ENCODE data around the gene BET1.

The BET1 gene, protein sequence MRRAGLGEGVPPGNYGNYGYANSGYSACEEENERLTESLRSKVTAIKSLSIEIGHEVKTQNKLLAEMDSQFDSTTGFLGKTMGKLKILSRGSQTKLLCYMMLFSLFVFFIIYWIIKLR

DNA sequence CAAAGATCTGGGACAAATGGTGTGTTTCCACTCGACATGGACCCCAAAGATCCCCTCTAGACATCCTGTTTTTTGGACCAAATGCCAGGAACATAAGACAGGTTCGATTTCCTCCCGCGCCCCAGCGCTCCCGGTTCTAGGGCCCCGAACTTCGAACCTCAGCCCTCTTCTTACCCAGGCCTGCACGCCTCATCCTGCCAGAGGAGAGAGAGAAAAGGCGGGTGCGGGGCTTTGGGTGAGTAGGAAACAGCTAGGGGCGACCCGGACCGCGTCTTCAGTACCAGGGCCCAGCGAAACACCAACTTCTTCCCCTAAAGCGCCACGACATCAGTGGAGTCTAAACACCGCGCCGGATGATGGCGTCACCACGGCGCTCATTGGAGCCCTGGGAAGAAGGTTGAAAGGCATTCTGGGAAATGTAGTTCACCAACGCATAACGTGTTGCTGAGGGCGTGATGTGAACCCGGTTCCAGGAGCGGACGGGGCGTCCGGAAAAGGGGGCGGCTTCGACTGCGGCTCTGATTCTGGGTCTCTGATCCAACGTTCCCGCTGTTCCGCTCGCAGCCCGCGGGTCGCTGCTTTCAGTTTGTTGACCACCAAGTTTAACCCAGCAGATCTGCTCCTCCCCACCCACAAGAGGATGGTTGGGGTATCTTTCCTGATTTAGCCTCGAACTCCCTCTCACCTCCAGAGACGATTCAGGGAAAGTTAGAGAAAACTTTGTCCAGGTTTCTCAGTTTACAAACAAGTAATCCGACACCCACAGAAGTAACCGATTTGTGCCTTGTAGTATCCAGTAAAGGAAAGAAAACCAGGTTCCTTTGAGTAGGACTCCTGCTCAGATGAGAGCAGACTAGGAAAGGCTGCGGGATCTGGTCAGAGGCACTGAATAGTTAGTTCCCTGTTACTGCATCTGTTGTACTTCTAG is at the start of gene BET1:
Gene BET1 (minus strand): TSS at position 332 of the 928 bp plus-strand sequence. CDS start 139 bp downstream, at position 193.
- H3K4me1 ChIP-seq (ENCODE audit: control insufficient read depth in 5 of 5, insufficient read depth in 5 of 5, low read length in 5 of 5), result peaks cover 2 to 28% (median 22%) of the 10 kb centered on the region in 5 donors
- H3K9me3 ChIP-seq (ENCODE audit: control insufficient read depth in 5 of 5, low read length in 5 of 5), result no peaks in the 10 kb centered on the region
- peak within 1 kb of the TSS; percentile 70 to 99 (median 95) for H3K4me3 ChIP-seq (ENCODE audit: low read depth in 1 of 5, low read length in 5 of 5)
- H3K27ac ChIP-seq (ENCODE audit: low read depth, low read length), result peak within 1 kb of the TSS; percentile 96
- H3K36me3 ChIP-seq (ENCODE audit: control insufficient read depth in 5 of 5, insufficient read depth in 5 of 5, low read length in 5 of 5), result peaks cover 0 to 5% (median 0%) of the 10 kb centered on the region in 5 donors
- H3K9ac ChIP-seq (ENCODE audit: low read length in 5 of 5), result peak within 1 kb of the TSS; percentile 94 to 100 (median 98)
- H3K27me3 ChIP-seq (ENCODE audit: control insufficient read depth in 5 of 5, insufficient read depth in 4 of 5, low read length in 5 of 5), result no peaks in the 10 kb centered on the region

DNA sequence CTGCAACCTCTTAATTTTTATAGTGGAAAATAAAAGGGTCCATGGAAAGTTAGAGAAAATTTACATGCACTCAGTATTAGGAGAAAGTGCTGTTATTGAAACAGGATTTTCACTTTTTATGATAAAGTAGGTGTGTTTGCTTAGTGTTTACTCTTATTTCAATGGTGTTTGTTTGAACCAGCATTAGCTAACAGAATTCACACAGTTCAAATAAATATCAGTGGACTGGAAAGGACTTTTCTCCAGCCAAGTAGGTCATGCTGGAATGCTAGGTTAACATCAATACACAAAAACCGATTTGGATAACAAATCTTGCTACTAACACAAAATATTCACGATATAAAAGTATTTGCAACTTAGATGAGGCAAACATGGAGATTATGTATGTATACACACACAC is 49.4 kb upstream of the BET1 start:
- Histone ChIP-seq H3K27me3 (ENCODE audit: control insufficient read depth in 5 of 5, insufficient read depth in 4 of 5, low read length in 5 of 5) (no peaks in the 10 kb centered on the region), H3K4me1 (ENCODE audit: control insufficient read depth in 5 of 5, insufficient read depth in 5 of 5, low read length in 5 of 5) (peaks cover 0 to 6% (median 0%) of the 10 kb centered on the region in 5 donors), H3K27ac (ENCODE audit: low read depth, low read length) (no peak overlapping the region), H3K9me3 (ENCODE audit: control insufficient read depth in 5 of 5, low read length in 5 of 5) (peaks cover 0 to 3% (median 0%) of the 10 kb centered on the region in 5 donors), H3K4me3 (ENCODE audit: low read depth in 1 of 5, low read length in 5 of 5) (no peak overlapping the region), H3K9ac (ENCODE audit: low read length in 5 of 5) (no peak overlapping the region), H3K36me3 (ENCODE audit: control insufficient read depth in 5 of 5, insufficient read depth in 5 of 5, low read length in 5 of 5) (no peaks in the 10 kb centered on the region)

DNA sequence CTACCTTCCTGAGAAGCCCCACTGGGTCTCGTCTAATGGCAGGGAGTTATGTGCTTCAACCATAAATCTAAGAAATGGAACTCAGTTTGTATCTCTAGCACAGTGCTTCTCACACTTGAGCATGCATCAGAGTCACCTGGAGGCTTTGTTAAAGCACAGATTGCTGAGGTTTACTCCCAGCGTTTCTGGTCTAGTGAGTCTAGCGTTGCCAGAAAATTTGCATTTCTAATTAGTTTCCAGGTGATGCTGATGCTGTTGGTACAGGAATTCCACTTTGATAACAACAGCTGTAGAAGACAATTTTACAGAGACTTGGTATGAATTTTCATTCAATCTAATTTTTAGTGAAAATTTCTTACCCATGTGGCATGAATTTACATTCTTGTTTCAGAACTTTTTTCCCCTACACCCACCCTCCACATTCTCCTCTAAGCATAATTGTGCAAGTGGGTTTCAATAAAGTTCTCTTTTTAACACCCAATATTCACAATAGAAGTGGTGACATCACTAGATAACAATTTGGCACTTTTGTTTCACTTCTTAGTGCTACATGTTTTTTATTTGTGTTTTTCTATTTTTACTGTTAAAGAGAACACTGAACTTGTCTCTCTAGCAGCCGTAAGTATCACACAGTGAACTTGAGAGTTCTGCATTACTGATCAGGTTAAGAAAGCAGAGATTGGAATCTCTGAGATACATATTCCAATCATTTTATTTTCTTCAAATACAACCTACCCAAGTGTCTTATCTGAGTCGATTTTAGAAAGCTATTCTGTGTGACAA is 48.4 kb upstream of the BET1 start:
- Histone ChIP-seq H3K27ac (ENCODE audit: low read depth, low read length) (no peak overlapping the region), H3K9ac (ENCODE audit: low read length in 5 of 5) (no peak overlapping the region), H3K27me3 (ENCODE audit: control insufficient read depth in 5 of 5, insufficient read depth in 4 of 5, low read length in 5 of 5) (no peaks in the 10 kb centered on the region), H3K4me3 (ENCODE audit: low read depth in 1 of 5, low read length in 5 of 5) (no peak overlapping the region), H3K4me1 (ENCODE audit: control insufficient read depth in 5 of 5, insufficient read depth in 5 of 5, low read length in 5 of 5) (peaks cover 0 to 6% (median 0%) of the 10 kb centered on the region in 5 donors), H3K36me3 (ENCODE audit: control insufficient read depth in 5 of 5, insufficient read depth in 5 of 5, low read length in 5 of 5) (no peaks in the 10 kb centered on the region), H3K9me3 (ENCODE audit: control insufficient read depth in 5 of 5, low read length in 5 of 5) (peaks cover 0 to 3% (median 0%) of the 10 kb centered on the region in 5 donors)

DNA sequence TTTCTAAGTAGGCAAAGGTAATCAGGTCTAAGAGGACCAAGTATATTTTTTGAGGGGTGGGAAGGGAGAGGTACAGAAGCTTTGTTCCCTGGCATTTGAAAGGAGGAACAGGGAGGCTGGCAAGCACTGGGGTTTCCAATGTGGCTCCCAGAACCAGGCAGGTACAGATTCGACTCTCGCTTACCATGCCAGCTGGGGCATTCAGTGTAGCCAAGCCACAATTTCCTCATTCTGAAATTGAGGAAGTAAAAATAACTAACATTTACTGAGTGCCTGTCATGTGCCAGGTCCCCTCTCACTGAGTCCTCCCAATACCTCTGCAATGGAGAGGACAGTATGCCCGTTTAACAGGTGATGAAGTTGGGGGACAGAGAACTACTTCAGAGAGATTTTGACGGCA is 45.9 kb upstream of the BET1 start:
- no peak overlapping the region for H3K9ac ChIP-seq (ENCODE audit: low read length in 5 of 5)
- H3K4me1 ChIP-seq (ENCODE audit: control insufficient read depth in 5 of 5, insufficient read depth in 5 of 5, low read length in 5 of 5), result peaks cover 0 to 6% (median 0%) of the 10 kb centered on the region in 5 donors
- H3K27me3 ChIP-seq (ENCODE audit: control insufficient read depth in 5 of 5, insufficient read depth in 4 of 5, low read length in 5 of 5), result no peaks in the 10 kb centered on the region
- H3K27ac ChIP-seq (ENCODE audit: low read depth, low read length), result no peak overlapping the region
- no peaks in the 10 kb centered on the region for H3K9me3 ChIP-seq (ENCODE audit: control insufficient read depth in 5 of 5, low read length in 5 of 5)
- H3K4me3 ChIP-seq (ENCODE audit: low read depth in 1 of 5, low read length in 5 of 5), result no peak overlapping the region
- H3K36me3 ChIP-seq (ENCODE audit: control insufficient read depth in 5 of 5, insufficient read depth in 5 of 5, low read length in 5 of 5), result no peaks in the 10 kb centered on the region

DNA sequence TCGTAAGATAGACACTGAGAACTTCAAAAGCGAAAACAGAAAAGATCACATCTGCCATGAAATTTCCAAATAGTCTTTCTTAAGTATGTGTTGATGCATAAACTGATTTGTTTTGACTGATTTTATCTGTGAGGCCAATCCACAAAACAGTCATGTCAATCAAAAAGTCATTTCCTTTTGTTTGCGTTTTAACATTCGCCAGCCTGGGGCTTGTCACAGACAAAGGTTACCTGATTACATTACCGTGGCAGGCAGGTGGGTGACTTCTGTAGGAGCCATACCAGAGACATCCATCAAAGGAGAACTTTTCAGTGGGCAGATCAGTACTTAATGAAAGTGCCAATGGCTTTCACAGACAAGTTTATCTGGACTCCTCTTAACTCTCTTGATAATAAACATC is 45.5 kb upstream of the BET1 start:
- Histone ChIP-seq H3K9me3 (ENCODE audit: control insufficient read depth in 5 of 5, low read length in 5 of 5) (no peaks in the 10 kb centered on the region), H3K36me3 (ENCODE audit: control insufficient read depth in 5 of 5, insufficient read depth in 5 of 5, low read length in 5 of 5) (no peaks in the 10 kb centered on the region), H3K27me3 (ENCODE audit: control insufficient read depth in 5 of 5, insufficient read depth in 4 of 5, low read length in 5 of 5) (no peaks in the 10 kb centered on the region), H3K4me1 (ENCODE audit: control insufficient read depth in 5 of 5, insufficient read depth in 5 of 5, low read length in 5 of 5) (peaks cover 0 to 6% (median 0%) of the 10 kb centered on the region in 5 donors), H3K4me3 (ENCODE audit: low read depth in 1 of 5, low read length in 5 of 5) (no peak overlapping the region), H3K9ac (ENCODE audit: low read length in 5 of 5) (no peak overlapping the region), H3K27ac (ENCODE audit: low read depth, low read length) (no peak overlapping the region)

DNA sequence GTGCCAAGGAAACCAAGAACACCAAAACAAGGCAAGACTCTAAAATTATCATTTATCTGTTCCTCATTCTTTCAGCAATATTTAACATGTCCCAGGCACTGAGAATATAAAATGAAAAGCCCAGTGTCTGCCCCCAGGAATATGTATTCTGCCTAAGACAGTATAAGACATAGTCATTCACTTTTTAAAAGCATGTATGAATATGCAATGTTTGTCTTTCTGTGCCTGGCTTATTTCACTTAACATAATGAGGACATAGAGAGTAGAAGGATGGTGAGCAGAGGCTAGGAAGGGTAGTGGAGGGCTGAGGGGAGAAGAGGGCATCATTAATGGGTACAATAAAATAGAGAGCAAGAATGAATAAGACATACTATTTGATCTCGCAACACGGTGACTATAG is 44.6 kb upstream of the BET1 start:
- Histone ChIP-seq H3K27ac (ENCODE audit: low read depth, low read length) (no peak overlapping the region), H3K4me1 (ENCODE audit: control insufficient read depth in 5 of 5, insufficient read depth in 5 of 5, low read length in 5 of 5) (peaks cover 0 to 6% (median 0%) of the 10 kb centered on the region in 5 donors)

DNA sequence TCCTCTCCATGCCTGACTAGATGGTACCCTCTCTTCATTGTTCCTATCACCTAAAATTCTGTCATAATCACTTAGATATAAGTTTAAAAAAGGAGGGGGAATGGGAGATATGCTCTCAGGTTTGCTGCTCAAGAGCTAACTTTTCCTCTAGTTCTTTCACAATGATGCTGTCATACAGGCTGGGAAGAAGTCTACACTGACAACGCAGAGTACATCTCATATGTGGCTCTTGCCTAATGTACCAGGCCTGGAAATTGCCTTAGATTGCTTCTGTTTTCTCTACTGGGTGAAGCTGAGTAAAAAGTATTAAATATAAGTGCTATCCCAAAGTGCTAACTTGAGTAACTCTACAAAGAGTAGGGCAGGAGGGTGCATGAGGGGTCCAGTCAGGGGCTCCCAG is 43.8 kb upstream of the BET1 start:
- Histone ChIP-seq H3K9me3 (ENCODE audit: control insufficient read depth in 5 of 5, low read length in 5 of 5) (no peaks in the 10 kb centered on the region), H3K4me3 (ENCODE audit: low read depth in 1 of 5, low read length in 5 of 5) (no peak overlapping the region), H3K36me3 (ENCODE audit: control insufficient read depth in 5 of 5, insufficient read depth in 5 of 5, low read length in 5 of 5) (no peaks in the 10 kb centered on the region), H3K27ac (ENCODE audit: low read depth, low read length) (no peak overlapping the region), H3K27me3 (ENCODE audit: control insufficient read depth in 5 of 5, insufficient read depth in 4 of 5, low read length in 5 of 5) (no peaks in the 10 kb centered on the region), H3K4me1 (ENCODE audit: control insufficient read depth in 5 of 5, insufficient read depth in 5 of 5, low read length in 5 of 5) (peaks cover 0 to 4% (median 0%) of the 10 kb centered on the region in 5 donors), H3K9ac (ENCODE audit: low read length in 5 of 5) (no peak overlapping the region)

More for the DNA sequence above, 44.6 kb upstream of the BET1 start:
- Histone ChIP-seq H3K9ac (ENCODE audit: low read length in 5 of 5) (no peak overlapping the region), H3K36me3 (ENCODE audit: control insufficient read depth in 5 of 5, insufficient read depth in 5 of 5, low read length in 5 of 5) (no peaks in the 10 kb centered on the region), H3K4me3 (ENCODE audit: low read depth in 1 of 5, low read length in 5 of 5) (no peak overlapping the region), H3K27me3 (ENCODE audit: control insufficient read depth in 5 of 5, insufficient read depth in 4 of 5, low read length in 5 of 5) (no peaks in the 10 kb centered on the region), H3K9me3 (ENCODE audit: control insufficient read depth in 5 of 5, low read length in 5 of 5) (no peaks in the 10 kb centered on the region)

DNA sequence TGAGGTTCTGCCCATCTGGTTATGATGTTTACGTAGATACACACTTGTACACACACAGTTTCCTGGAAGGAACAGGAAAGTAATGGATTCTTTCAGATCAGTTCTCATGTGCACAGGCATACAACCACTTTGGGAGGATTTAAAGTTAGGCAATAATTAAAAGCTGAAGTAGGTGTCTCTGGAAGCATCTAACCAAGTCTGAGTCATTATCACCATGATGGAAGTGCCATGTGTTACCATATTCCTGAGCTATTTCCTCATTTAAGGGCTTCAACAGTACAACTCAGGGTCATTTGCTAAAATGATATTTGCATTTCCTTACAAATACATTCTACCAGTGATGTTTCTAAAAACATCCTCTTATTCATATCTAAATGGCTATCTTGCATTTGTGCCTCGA is 41.4 kb upstream of the BET1 start:
- Histone ChIP-seq H3K9ac (ENCODE audit: low read length in 5 of 5) (no peak overlapping the region), H3K4me1 (ENCODE audit: control insufficient read depth in 5 of 5, insufficient read depth in 5 of 5, low read length in 5 of 5) (peaks cover 0 to 3% (median 0%) of the 10 kb centered on the region in 5 donors), H3K27ac (ENCODE audit: low read depth, low read length) (no peak overlapping the region), H3K36me3 (ENCODE audit: control insufficient read depth in 5 of 5, insufficient read depth in 5 of 5, low read length in 5 of 5) (no peaks in the 10 kb centered on the region), H3K9me3 (ENCODE audit: control insufficient read depth in 5 of 5, low read length in 5 of 5) (no peaks in the 10 kb centered on the region), H3K4me3 (ENCODE audit: low read depth in 1 of 5, low read length in 5 of 5) (no peak overlapping the region), H3K27me3 (ENCODE audit: control insufficient read depth in 5 of 5, insufficient read depth in 4 of 5, low read length in 5 of 5) (peaks cover 0 to 3% (median 0%) of the 10 kb centered on the region in 5 donors)

DNA sequence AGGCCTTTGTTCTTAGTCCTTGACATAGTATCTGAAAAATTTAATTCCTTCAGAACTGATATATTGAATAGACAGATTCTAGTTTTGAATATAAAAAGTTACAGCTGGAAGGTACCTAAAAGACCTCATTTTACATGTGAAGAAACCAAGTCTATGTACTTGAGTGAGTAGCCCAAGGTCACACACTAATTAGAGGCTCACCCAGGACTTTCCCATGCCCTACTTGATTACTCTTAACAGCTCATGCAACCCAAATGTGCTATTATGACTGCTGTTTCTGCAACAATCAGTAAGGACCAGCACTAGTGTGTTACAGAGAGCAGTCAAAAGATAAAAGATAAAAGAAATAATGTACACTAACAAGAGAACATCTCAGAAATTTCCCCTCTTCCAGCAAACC is 40.7 kb upstream of the BET1 start:
- H3K4me3 ChIP-seq (ENCODE audit: low read depth in 1 of 5, low read length in 5 of 5), result no peak overlapping the region
- no peak overlapping the region for H3K9ac ChIP-seq (ENCODE audit: low read length in 5 of 5)
- no peak overlapping the region for H3K27ac ChIP-seq (ENCODE audit: low read depth, low read length)
- peaks cover 0 to 4% (median 0%) of the 10 kb centered on the region in 5 donors for H3K27me3 ChIP-seq (ENCODE audit: control insufficient read depth in 5 of 5, insufficient read depth in 4 of 5, low read length in 5 of 5)
- no peaks in the 10 kb centered on the region for H3K9me3 ChIP-seq (ENCODE audit: control insufficient read depth in 5 of 5, low read length in 5 of 5)
- no peaks in the 10 kb centered on the region for H3K36me3 ChIP-seq (ENCODE audit: control insufficient read depth in 5 of 5, insufficient read depth in 5 of 5, low read length in 5 of 5)
- no peaks in the 10 kb centered on the region for H3K4me1 ChIP-seq (ENCODE audit: control insufficient read depth in 5 of 5, insufficient read depth in 5 of 5, low read length in 5 of 5)

All from subcutaneous abdominal adipose tissue (tissue), 5 donors.